ENCODE results near the gene RALBP1. TPM values are rescaled to one million over a fixed set of nuclear protein-coding genes. Genes with fewer than 3 reads are reported as not detected.

The RALBP1 gene
- total RNA-seq, 1 donor from 2014 or later = 44.5 TPM

DNA sequence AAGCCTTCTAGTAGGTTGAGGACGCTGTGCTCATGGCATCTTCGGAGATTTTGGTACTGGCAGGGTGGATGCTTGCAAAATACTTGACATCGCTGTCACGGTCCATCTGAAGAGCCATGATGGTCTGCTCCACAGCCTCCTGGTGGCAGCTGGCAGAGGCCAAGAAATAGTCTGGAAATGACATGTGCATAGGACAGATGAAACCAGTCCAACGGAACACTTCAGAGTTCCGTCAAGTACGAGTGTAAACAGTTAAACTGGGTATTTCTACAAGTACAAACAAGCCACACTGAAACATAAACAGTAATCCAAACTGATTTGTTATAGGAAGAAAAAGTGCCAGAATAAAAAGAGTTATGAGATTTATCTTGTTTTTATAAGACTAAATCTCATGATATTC lies 72.5 kb downstream of the RALBP1 start:
- TF ChIP-seq, protein P1, sequence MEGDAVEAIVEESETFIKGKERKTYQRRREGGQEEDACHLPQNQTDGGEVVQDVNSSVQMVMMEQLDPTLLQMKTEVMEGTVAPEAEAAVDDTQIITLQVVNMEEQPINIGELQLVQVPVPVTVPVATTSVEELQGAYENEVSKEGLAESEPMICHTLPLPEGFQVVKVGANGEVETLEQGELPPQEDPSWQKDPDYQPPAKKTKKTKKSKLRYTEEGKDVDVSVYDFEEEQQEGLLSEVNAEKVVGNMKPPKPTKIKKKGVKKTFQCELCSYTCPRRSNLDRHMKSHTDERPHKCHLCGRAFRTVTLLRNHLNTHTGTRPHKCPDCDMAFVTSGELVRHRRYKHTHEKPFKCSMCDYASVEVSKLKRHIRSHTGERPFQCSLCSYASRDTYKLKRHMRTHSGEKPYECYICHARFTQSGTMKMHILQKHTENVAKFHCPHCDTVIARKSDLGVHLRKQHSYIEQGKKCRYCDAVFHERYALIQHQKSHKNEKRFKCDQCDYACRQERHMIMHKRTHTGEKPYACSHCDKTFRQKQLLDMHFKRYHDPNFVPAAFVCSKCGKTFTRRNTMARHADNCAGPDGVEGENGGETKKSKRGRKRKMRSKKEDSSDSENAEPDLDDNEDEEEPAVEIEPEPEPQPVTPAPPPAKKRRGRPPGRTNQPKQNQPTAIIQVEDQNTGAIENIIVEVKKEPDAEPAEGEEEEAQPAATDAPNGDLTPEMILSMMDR (conservative IDR thresholded peaks at IDR 0.05) = no peak
- Mint-ChIP-seq H3K27ac (no peak overlapping the region), H3K36me3 (peaks cover 44% of the 10 kb centered on the region)

DNA sequence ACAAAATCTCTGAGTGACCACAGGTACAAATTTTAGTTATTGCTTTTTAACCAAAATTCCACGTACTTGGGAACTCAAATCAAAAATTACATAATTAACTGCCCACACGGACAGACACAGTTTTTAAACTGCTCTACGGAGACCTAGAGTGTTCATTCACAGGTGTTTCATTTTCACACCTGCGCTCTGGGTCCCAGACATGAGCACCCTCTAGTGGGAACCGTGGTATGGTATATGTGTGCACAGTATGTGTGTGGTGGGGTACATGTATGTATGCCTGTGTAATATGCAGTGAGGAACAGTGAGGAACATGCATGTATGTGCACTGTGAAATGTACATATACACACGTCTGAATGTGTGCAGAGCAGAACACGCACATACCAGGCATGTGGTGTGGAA lies 74.1 kb downstream of the RALBP1 start:
- TF ChIP-seq, protein P1 (conservative IDR thresholded peaks at IDR 0.05) = no peak
- Mint-ChIP-seq H3K27me3 (no peaks in the 10 kb centered on the region), H3K4me1 (ENCODE audit: unreplicated experiment) (no peaks in the 10 kb centered on the region), H3K4me3 (no peak overlapping the region), H3K9me3 (no peaks in the 10 kb centered on the region), H3K36me3 (peaks cover 59% of the 10 kb centered on the region), H3K27ac (no peak overlapping the region)
- DNase-seq (ENCODE audit: extremely low spot score, unreplicated experiment) = no peak

More for the DNA sequence above, 72.5 kb downstream of the RALBP1 start:
- Mint-ChIP-seq H3K27me3 (no peaks in the 10 kb centered on the region), H3K4me1 (ENCODE audit: unreplicated experiment) (no peaks in the 10 kb centered on the region), H3K9me3 (no peaks in the 10 kb centered on the region), H3K4me3 (no peak overlapping the region)
- DNase-seq (ENCODE audit: extremely low spot score, unreplicated experiment) = no peak

DNA sequence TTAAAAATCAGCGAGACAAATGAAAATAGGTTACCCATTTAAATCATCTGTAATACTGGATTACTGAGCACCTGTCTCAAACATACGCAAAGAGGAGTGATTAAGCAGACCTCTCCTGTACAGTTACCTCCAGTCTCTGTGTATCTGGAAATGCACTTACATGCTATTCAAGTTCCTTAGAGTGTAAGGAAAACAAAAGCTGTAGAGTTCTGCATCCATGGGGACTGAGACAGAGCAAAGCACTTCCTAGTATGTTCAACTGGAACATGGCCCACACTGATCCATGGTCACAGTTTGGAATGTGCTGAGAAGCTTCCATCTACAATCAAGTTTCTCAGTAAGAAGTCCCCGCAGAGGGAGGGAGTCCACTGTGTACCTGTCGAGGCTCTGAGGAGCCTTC lies 75.1 kb downstream of the RALBP1 start:
- TF ChIP-seq, protein P1 (conservative IDR thresholded peaks at IDR 0.05) = no peak
- Mint-ChIP-seq H3K36me3 (peaks cover 65% of the 10 kb centered on the region), H3K27me3 (no peaks in the 10 kb centered on the region), H3K9me3 (peaks cover 5% of the 10 kb centered on the region), H3K27ac (no peak overlapping the region), H3K4me3 (no peak overlapping the region), H3K4me1 (ENCODE audit: unreplicated experiment) (no peaks in the 10 kb centered on the region)
- DNase-seq (ENCODE audit: extremely low spot score, unreplicated experiment) = no peak

DNA sequence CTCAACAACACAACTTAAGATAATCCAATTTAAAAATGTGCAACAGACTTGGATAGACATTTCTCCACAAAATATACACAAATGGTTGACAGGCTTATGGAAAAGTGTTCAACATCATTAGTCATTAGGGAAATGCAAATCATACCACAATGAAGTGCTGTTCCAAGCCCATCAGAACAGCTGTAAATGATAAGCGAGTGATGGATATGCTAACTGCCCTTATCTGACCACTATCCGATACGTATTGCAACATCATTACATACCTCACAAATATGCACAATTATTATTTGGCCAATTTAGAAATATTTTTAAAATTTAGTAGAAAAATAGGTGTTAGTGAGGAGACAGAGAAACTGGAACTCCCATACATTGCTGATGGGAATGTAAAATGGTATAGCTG lies 76.9 kb downstream of the RALBP1 start:
- H3K27me3 Mint-ChIP-seq = no peaks in the 10 kb centered on the region
- H3K4me3 Mint-ChIP-seq = no peak overlapping the region
- H3K27ac Mint-ChIP-seq = no peak overlapping the region
- DNase-seq (ENCODE audit: extremely low spot score, unreplicated experiment) = no peak
- H3K36me3 Mint-ChIP-seq = peaks cover 67% of the 10 kb centered on the region
- no peaks in the 10 kb centered on the region for H3K4me1 Mint-ChIP-seq (ENCODE audit: unreplicated experiment)
- TF ChIP-seq, protein P1 (conservative IDR thresholded peaks at IDR 0.05) = no peak
- H3K9me3 Mint-ChIP-seq = peaks cover 5% of the 10 kb centered on the region

DNA sequence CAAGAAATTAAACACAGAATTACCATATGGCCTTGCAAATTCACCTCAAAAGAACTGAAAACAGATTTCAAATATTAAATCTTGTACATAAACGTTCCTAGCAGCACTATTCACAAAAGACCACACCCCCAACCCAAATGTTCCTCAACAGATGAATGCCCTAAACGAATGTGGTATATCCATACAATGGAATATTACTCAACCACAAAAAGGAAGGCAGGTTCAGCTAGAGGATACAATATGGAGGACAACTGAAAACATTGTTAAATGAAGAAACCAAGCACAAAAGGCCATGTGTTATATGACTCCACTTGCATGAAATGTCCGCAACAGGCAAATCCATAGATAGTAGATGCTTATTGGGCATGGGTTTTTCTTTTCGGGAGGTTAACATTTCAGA lies 77.3 kb downstream of the RALBP1 start:
- TF ChIP-seq, protein P1 (conservative IDR thresholded peaks at IDR 0.05) = no peak
- Mint-ChIP-seq H3K27me3 (no peaks in the 10 kb centered on the region), H3K27ac (no peak overlapping the region), H3K4me1 (ENCODE audit: unreplicated experiment) (no peaks in the 10 kb centered on the region), H3K9me3 (peaks cover 5% of the 10 kb centered on the region), H3K4me3 (no peak overlapping the region), H3K36me3 (peaks cover 66% of the 10 kb centered on the region)
- DNase-seq (ENCODE audit: extremely low spot score, unreplicated experiment) = no peak
